Measurements from ENCODE around the gene HS6ST2. TPM values are rescaled to one million over a fixed set of nuclear protein-coding genes. Genes with fewer than 3 reads are reported as not detected.
"Not testable (repeated sequence)": the region's sequence is repeated elsewhere in the genome, so short reads cannot be mapped to it uniquely, and the experiment has no call there.

The HS6ST2 gene
- total RNA-seq, 2 donors from 2014 or later: not detected

- Histone ChIP-seq H3K4me1 (ENCODE audit: control insufficient read depth in 1 of 2, low read depth in 2 of 2) (no peaks in the 10 kb centered on the region), H3K36me3 (no peaks in the 10 kb centered on the region), H3K27ac (no peak overlapping the region), H3K9me3 (no peaks in the 10 kb centered on the region), H3K27me3 (replicated peaks; ENCODE audit: insufficient read depth) (no peaks in the 10 kb centered on the region), H3K4me3 (no peak overlapping the region)
- ATAC-seq (ENCODE audit: insufficient number of reproducible peaks, low FRiP score, low read depth) (no peak), DNase-seq (ENCODE audit: low spot score) (no peak)
- TF ChIP-seq, protein P1, sequence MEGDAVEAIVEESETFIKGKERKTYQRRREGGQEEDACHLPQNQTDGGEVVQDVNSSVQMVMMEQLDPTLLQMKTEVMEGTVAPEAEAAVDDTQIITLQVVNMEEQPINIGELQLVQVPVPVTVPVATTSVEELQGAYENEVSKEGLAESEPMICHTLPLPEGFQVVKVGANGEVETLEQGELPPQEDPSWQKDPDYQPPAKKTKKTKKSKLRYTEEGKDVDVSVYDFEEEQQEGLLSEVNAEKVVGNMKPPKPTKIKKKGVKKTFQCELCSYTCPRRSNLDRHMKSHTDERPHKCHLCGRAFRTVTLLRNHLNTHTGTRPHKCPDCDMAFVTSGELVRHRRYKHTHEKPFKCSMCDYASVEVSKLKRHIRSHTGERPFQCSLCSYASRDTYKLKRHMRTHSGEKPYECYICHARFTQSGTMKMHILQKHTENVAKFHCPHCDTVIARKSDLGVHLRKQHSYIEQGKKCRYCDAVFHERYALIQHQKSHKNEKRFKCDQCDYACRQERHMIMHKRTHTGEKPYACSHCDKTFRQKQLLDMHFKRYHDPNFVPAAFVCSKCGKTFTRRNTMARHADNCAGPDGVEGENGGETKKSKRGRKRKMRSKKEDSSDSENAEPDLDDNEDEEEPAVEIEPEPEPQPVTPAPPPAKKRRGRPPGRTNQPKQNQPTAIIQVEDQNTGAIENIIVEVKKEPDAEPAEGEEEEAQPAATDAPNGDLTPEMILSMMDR (IDR thresholded peaks at IDR 0.05): no peak
Observed at GRCh38 chrX:132990835-132991234, 32.4 kb upstream of the HS6ST2 start.

DNA sequence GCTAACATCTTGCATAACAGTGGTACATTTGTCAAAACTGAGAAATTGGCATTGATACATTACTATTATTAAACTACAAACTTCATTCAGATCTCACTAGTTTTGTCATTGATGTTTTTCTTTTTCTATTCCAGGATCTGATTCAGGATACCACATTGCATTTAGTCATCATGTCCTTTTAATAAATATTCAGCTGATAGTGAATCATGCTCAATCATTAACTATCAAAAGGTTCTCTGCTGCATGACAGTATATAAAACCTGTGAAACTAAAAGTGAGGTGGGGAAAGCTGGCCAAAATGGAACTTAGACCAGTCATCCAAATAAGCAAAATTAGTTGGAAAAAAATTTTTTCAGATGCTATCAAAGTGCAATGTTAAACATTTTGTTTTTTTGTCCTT lies 28.1 kb upstream of the HS6ST2 start:
- Histone ChIP-seq H3K27ac (no peak overlapping the region), H3K36me3 (no peaks in the 10 kb centered on the region), H3K4me1 (ENCODE audit: control insufficient read depth in 1 of 2, low read depth in 2 of 2) (no peaks in the 10 kb centered on the region), H3K27me3 (replicated peaks; ENCODE audit: insufficient read depth) (no peaks in the 10 kb centered on the region), H3K9me3 (no peaks in the 10 kb centered on the region), H3K4me3 (no peak overlapping the region)
- ATAC-seq (ENCODE audit: insufficient number of reproducible peaks, low FRiP score, low read depth) (no peak), DNase-seq (ENCODE audit: low spot score) (no peak)
- TF ChIP-seq, protein P1 (IDR thresholded peaks at IDR 0.05): no peak

DNA sequence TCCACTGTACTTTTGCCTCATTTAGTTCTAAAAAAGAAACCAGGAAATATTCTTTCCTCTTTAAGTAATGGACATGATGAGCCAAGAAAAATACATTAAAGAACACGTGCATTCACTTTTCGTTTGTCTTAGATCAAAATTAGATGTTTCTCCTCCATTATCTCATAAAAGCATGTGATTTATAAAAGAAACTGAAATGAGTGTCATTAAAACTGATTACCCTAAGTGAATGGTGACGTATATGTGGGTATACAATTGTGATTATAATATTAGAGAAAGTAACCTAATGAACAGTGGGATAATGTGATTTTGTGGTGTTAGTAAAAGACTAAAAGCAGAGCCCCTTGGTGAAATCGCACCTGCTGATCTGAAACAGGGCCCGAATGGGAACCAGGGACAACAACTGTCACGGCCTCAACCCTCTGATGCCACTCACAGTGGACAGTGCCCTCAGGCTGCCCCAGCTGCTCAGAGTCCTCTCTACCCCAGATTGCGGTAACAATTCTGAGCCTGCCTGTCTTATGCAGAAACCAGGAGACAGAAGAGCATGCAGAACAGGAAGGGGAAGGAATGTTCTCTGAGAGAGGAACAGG lies 25.7 kb upstream of the HS6ST2 start:
- DNase-seq (ENCODE audit: low spot score): no peak
- no peaks in the 10 kb centered on the region for H3K27me3 ChIP-seq (replicated peaks; ENCODE audit: insufficient read depth)
- H3K27ac ChIP-seq: no peak overlapping the region
- H3K4me3 ChIP-seq: no peak overlapping the region
- no peak for ATAC-seq (ENCODE audit: insufficient number of reproducible peaks, low FRiP score, low read depth)
- TF ChIP-seq, protein P1 (IDR thresholded peaks at IDR 0.05): no peak
- no peaks in the 10 kb centered on the region for H3K9me3 ChIP-seq
- no peaks in the 10 kb centered on the region for H3K36me3 ChIP-seq
- no peaks in the 10 kb centered on the region for H3K4me1 ChIP-seq (ENCODE audit: control insufficient read depth in 1 of 2, low read depth in 2 of 2)

DNA sequence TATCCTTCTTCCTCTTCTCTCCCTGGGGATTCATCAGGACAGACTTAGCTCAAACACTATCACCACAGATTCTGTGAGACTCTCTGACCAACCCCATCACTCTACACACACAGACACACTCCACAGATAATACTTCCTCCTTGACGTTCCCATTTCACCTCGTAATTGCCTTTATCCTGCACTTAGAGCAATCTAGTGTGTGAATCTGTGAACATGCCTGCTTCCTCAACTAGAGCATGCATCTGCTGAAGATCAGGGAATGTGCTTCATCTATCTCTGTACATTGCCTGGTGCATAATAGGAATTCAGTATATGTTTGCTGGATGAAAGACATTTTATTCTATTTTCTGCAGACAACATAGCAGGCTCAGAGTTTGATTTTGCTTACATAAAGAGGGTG lies 25.1 kb upstream of the HS6ST2 start:
- Histone ChIP-seq H3K27ac (no peak overlapping the region), H3K4me3 (no peak overlapping the region), H3K4me1 (ENCODE audit: control insufficient read depth in 1 of 2, low read depth in 2 of 2) (no peaks in the 10 kb centered on the region), H3K9me3 (no peaks in the 10 kb centered on the region), H3K36me3 (no peaks in the 10 kb centered on the region), H3K27me3 (replicated peaks; ENCODE audit: insufficient read depth) (no peaks in the 10 kb centered on the region)
- DNase-seq (ENCODE audit: low spot score) (no peak), ATAC-seq (ENCODE audit: insufficient number of reproducible peaks, low FRiP score, low read depth) (no peak)
- TF ChIP-seq, protein P1 (IDR thresholded peaks at IDR 0.05): no peak

DNA sequence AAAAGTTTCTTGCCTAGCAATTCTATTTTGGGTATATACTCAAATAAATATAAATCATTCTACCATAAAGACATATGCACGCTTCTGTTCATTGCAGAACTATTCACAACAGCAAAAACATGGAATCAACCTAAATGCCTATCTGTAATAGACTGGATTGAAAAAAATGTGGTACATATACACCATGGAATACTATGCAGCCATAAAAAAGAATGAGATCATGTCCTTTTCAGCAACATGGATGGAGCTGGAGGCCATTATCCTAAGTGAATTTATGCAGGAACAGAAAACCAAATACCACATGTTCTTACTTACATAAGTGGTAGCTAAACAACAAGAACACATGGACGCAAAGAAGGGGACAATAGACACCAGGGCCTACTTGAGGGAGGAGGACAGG lies 21.6 kb upstream of the HS6ST2 start:
- H3K27me3 ChIP-seq (replicated peaks; ENCODE audit: insufficient read depth); H3K4me3 ChIP-seq; DNase-seq (ENCODE audit: low spot score); H3K9me3 ChIP-seq; H3K36me3 ChIP-seq; ATAC-seq (ENCODE audit: insufficient number of reproducible peaks, low FRiP score, low read depth); H3K4me1 ChIP-seq (ENCODE audit: control insufficient read depth in 1 of 2, low read depth in 2 of 2); H3K27ac ChIP-seq: not testable (repeated sequence)

Data from thoracic aorta (tissue), 2 donors.